Renal pelvis (tissue), 4 donors: ENCODE results near the gene MAMDC4. TPM values are rescaled to one million over a fixed set of nuclear protein-coding genes. Genes with fewer than 3 reads are reported as not detected.
"Not testable (repeated sequence)": the region's sequence is repeated elsewhere in the genome, so short reads cannot be mapped to it uniquely, and the experiment has no call there.

Experiments
- DNase-seq: peaks from one replicate; pipeline ENCODE4 v3.0.0-alpha.2; 2013
- polyA plus RNA-seq, 3 donors: library from polyadenylated mRNA; unstranded; fragments of 120-200 nt; gene quantifications; one replicate each; pipeline ENCODE4 v1.2.1, GENCODE V29; 2013; ENCODE audit not compliant: insufficient read length in 3 of 3

MAMDC4 gene
- polyA plus RNA-seq, 3 donors = 9.5 to 11.6 (median 10.0) TPM

DNA sequence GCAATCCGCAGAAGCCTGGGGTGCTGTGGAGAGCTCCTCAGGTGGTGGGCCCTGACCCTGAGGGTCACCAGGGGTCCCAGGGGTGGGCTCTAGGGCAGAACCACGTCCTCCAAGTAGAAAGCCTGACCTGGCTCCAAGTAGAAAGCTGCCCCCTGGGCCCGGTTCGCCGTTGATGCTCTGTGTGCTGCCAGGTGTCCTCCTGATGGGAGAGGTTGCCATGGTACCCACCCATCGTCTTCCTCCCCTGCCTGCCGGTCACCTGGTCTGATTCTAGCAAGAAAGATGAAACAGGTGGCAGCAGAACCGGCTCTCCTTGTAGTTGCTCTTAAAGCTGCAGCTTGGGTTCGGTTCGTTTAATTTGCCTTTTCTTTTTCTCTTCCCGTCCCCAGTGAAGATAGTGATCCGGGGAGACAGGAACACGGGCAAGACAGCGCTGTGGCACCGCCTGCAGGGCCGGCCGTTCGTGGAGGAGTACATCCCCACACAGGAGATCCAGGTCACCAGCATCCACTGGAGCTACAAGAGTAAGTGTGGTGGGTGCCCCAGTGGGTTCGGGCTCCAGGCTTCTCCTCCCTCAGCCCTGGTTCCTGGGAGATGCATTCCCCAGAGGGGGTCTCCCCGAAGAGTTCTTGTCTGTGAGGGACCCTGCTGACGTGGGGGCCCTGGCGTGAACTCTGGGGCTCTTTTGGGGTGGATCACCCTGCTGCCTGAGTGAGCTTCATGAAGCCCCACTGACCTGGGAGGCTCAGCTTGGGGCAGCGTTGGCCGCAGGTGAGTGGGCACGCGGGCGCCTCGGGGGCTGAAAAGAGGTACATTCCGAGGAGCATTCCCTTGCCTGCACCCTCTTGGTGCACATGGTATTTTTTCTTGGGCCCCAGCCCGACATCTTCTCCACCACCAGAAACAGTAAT lies 28.8 kb upstream of the MAMDC4 start:
- DNase-seq = no peak

DNA sequence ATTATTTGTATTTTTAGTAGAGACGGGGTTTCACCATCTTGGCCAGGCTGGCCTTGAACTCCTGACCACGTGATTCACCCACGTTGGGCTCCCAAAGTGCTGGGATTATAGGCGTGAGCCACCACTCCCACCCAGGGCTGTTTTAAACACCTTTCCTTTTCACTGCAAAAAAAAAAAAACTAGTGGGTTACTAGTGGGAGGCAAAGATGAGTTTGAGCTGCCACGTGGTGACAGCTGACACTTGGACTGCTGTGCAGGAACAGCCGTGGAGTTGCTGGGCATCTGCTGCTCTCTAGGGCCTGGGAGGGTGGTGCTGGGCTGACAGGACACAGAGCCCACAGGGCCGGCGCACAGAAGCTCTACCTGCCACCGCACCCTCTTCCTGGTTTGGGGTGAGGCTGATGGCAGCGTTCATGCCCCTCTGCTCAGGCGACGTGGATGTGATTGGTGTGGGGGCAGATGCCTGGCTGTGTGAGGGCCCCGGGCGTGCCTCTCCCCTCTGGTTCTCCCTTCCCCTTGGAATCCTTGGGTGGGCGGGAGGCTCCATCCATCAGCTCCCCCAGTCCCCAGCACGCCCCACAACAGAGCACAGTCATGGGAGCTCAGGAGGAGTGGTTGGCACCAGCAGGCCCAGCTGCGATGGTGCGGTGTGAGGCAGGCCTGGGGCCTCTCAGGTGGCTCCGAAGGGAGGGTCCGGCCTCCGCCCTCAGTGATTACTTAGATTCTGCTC lies 27.5 kb upstream of the MAMDC4 start:
- no peak for DNase-seq

DNA sequence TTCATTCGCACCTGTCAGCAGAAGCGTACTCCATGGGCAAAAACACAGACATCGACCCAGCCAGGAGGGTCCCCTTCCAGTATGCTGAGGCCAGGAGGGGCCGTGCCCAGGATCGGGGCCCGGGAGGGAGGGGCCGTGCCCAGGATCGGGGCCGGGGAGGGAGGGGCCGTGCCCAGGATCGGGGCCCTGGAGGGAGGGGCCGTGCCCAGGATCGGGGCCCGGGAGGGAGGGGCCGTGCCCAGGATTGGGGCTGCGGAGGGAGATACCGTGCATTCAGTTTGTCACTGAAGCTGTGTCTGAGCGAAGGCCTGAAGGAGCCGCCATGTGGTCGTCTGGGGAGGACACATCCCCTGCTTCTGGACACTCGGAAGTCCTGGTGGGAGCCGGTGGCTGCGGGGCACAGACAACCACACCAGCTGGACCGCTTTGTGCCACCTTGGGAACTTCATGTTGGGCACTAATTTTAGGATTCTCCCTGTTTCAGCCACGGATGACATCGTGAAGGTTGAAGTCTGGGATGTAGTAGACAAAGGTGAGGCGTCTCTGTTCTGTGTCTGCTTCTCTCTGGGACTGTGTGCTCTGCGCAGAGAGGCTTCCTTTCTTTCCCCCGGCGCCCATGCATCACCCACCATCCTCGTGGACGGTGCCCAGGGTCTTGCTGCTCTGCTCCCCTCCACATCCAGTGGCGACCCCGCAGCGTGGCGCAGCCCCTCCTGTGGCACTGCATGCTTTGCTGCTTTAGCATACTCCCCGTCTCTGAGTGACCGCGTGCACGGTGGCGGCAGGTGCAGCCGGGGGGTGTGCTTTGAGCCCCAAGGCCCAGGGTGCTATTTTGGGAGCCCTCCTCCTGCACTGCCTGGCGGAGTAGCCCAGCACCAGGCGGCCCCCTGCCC lies 26.6 kb upstream of the MAMDC4 start:
- no peak for DNase-seq

DNA sequence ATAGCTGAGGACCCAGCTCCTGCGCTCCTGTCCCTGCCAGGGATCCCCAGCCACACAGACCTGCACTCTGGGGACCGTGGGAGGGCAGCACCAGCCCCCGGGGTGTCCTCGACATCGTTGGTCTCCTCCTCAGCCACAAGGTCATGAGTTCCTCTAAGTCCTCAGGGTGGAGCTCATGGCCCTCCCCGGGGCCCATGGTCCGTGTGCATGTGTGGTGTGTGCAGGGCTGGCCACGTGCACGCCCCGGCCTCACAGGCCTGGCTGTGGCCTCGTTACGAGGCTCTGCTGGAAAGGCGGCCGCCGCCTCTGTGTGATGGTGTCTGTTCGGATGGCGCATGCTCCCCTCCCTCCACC lies 26.0 kb upstream of the MAMDC4 start:
- DNase-seq = no peak

DNA sequence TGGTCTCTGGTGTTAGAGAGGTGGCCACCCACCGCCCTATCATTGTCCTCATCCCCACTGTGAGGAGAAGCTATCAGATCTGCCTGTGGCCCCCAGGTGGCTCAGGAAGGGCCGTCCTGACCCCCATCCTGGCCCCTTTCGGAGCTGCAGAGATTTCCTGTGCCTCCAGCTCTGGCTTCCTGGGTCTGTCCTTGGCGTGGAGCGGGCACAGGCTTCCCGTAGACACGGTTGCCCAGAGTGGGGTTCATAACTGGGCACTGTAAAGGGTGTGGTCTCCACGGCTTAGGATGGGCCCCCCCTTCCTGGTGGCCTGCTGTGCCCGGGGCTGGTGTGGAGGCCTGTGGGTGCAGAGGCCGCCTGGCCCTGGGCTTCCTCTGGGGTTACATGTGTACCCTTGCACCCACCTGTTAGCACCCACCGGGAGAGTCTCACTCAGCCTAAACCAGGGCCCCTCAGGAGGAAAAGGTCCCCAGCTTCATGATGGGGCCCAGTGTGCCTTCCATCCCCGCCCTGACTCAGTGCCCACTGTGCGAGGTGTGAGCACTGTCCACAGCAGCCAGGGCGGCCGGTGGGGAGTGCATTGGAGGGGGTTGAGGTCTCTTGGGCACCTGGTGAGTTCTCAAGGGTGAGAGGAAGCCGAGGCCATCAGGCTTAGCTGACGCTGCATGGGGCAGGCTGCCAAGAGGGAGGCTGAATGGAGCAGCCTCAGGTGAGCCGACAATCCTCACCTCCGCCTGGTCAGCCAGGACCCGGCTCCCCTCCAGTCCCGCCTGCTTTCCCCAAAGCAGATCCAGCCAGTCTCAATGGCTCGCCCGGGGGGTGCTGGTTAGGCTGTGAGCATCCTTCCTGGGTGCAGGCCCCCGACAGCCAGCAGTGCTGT lies 25.2 kb upstream of the MAMDC4 start:
- no peak for DNase-seq

DNA sequence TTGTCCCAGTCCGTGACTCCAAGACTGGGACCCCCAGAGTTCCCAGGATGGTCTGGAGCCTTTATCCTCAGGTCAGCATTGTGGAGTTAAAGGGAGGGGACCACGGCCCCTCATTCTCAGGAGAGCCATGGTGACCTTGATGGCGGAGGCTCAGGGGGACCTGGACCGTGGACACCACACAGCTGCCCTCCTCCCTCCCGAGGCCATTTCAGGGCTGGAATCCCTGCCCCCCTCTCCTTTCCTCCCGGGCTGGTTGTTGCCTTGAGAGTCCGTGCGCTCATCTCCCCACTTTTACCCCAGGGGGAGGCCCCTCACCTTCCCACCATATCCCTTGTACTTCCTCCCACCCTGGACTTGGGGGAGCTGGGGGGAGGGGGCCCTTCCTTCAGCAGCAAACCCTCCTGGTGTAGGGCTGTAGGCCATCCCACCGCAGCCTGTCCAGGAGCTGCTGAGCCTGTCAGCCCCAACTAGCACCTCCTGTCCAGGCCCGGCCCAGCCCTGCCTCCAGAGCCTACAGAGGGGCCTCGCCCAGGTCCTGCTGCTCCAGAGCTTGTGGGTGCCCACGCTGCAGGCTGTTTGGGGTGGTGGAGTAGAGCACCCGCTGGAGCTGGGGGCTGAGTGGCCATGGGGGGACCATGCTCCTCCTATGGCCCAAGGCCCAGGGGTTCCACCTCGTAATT lies 24.2 kb upstream of the MAMDC4 start:
- DNase-seq = no peak

DNA sequence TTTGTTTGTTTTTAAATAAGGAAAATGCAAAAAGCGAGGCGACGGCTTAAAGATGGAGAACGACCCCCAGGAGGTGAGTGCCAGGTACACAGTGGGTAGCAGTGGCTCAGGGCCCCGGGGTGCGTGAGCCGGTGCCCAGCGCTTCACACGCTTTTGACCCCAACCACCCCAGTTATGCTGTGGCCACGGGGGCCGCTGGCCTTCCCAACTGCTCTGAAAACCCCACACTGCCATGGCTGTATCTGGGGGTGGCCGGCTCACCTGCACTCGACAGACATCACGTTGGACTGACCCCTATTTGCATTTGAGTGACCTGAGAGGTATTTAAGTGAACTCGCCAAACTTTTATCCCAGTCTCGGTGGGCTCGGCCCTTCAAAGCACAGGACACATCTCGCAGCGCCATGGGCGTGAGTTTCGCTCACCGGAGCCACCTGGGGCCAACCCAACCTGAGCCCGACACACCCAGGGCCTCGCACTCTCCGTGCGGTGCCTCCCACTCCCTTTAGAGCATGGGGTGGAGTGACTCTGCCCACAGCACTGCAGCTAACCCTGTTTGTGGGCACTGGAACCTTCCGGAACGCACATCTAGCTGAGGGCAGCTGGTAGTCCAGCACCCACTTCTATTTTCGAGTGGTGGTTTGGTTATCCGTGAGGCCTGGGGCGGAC lies 23.5 kb upstream of the MAMDC4 start:
- no peak for DNase-seq

DNA sequence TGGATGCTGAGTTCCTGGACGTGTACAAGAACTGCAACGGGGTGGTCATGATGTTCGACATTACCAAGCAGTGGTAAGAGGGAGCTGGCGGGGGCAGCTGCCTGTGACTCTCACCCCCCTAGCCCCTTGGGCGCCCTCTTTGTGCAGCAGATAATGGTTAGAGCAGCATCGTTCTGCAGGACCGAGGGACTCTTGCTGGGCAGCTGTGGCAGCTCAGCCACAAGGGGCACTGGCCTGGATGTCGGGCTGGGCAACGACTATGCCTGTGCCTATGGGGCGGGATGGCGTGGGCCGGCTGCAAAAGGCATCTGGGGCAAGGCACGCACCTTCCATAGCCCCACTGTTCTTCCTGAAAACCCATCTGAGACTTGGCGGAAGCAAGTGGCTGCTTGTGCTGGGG lies 22.7 kb upstream of the MAMDC4 start:
- DNase-seq = no peak

DNA sequence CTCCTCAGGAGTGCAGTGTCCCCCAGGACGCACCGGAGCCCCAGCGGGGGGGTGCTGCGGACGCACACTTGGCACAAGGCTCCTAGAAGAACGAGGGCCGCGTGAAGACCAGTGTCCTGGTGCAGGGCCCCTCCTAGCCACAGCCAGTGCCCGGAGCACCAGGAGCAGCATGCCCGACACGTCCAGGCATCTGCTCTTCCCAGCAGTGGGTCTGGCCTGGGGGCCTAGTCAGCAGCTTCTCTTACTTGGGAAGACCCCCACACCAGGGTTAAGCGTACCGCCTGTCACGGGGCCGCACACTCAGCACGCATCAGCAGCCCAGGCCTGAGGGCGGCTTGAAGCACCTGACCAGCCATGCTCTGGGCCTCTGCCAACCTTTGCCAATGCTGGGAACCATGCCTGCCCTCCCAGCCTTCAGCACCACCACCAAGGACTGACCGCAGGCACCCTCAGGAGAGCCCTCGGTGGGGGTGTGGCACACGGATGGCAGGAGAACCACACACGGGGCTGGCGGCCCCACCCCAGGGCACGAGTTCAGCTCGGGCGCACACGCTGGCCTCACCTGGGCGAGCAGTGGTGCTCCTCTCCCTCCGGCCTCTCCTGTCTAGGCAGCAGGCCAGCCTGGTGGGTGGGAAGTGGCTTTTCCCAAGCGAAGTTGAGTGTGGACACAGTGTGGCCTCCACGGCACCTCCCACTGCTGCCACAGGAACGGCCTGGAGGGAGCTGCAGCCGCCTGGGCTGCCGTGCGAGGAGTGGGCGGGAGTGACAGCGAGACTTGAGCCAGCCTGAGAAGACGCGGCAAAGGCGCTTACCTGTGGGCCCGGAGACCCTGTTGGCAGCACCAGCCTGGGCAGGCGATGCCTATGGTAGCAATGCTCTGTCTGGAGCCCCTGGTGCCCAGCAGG lies 21.9 kb upstream of the MAMDC4 start:
- no peak for DNase-seq

DNA sequence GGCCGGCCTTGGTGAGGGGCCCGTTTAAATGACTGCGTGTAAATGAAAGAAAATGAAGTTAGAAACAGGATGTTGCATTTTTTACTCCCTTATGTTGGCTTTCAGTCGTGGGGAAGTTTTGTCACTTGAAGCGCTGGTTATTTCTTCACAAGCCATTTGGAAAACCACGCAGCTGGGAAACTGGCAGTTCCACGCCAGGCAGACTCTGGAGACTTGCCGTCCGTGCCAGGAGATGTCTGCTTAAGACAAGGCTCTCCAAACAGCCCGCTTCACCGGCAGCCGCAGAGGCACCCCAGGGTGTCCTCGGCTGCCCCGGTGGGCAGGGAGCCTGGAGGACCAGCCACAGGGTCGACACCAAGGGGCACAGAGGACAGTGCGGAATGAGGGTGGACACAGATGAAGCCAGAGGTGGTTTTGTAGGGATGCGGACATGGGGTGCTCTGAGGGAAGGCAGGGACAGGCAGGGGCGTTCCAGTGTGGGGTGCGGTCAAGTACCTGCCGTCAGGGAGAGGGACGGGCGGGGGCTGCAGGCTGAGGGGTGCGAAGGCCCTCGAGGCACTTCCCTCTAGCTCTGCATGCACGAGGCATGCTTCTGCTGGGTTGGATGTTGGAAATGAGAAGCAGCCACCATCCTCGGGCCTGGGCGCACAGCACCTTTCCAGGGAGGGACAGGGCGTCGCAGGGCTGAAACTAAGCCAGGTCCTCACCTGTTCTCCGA lies 21.0 kb upstream of the MAMDC4 start:
- DNase-seq = no peak

DNA sequence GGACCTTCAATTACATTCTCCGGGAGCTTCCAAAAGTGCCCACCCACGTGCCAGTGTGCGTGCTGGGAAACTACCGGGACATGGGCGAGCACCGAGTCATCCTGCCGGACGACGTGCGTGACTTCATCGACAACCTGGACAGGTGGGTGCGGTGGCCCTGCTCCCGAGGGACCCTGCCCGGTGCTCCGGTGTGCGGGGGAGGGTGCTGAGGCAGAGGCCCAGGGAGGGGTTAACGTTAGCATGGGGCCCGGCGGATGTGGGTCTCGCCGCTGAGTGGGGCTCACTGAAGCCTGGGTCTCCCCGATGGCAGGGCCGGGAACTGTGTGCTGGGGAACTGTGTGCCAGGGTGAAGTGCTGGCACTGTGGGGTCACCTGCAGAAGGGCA lies 20.4 kb upstream of the MAMDC4 start:
- no peak for DNase-seq

DNA sequence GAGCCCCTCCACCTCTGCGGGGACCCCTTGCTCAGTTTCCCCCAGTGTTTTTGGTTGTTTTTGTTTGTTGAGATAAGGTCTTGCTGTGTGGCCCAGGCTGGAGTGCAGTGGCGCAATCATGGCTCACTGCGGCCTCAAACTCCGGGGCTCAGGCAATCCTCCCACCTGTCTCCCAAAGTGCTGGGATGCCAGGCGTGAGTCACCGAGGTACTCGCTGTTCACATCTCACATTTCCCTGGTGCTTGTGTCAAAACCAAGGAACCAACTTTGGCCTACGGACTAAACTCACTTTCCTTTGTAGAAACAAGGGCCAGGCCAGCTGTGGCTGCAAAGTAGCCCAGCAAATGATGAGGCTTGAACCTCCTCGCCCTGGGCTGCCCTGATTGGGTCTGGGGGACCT lies 19.6 kb upstream of the MAMDC4 start:
- no peak for DNase-seq

DNA sequence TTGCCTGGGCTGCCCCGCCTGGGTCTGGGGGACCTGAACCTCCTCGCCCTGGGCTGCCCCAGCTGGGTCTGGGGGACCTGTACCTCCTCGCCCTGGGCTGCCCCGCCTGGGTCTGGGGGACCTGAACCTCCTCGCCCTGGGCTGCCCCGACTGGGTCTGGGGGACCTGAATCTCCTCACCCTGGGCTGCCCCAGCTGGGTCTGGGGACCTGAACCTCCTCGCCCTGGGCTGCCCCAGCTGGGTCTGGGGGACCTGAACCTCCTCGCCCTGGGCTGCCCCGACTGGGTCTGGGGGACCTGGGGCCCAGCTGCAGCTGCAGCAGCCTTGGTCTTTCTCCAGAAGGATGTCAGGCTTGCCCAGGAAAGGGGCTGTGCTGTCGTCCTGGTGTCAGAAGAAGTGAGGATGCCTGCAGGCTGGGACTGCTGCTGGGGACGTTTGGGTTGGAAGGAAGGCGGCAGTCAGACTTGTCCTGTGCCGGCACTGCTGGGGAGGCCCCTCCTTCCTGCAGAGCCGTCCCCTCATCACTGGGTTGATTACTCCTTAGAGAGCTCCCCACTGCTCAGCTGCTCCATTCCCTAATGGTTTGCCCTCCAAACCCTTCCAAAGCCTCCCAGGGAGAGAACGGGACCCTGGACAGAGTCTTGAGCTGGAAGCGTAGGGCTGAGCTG lies 18.6 kb upstream of the MAMDC4 start:
- not testable (repeated sequence) for DNase-seq

DNA sequence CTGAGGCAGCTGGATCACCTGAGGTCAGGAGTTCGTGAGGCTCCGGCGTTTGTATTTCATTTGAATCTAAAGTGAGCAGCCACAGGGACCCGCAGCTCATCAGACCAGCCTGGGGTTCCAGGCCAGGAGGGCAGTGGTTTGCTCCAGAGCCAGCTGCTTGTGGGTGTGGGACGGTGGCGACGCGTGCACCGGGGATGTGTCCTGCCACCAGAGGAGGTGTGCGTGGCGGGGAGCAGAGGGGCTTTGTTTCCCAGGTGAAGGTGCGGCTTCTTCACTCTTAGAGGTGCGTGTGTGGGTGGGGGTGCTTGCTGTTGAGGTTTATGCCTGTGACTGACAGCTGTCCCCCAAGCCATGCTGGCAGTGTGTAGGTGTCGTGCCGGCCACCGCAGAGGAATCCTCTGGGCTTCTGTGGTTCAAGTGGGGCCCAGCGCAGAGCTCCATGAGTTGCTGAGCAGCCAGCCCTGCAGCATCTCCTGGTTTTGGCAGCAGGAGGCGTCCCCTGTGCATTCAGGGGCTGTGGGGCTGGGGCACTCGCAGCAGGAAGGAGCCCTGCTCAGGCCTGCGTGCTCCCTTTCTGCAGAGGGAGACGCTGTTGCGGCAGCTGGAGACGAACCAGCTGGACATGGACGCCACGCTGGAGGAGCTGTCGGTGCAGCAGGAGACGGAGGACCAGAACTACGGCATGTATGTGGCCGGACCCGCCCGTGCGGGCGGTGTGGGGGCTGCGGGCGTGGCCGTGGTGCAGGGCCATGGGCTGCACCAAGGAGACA lies 16.8 kb upstream of the MAMDC4 start:
- no peak for DNase-seq

DNA sequence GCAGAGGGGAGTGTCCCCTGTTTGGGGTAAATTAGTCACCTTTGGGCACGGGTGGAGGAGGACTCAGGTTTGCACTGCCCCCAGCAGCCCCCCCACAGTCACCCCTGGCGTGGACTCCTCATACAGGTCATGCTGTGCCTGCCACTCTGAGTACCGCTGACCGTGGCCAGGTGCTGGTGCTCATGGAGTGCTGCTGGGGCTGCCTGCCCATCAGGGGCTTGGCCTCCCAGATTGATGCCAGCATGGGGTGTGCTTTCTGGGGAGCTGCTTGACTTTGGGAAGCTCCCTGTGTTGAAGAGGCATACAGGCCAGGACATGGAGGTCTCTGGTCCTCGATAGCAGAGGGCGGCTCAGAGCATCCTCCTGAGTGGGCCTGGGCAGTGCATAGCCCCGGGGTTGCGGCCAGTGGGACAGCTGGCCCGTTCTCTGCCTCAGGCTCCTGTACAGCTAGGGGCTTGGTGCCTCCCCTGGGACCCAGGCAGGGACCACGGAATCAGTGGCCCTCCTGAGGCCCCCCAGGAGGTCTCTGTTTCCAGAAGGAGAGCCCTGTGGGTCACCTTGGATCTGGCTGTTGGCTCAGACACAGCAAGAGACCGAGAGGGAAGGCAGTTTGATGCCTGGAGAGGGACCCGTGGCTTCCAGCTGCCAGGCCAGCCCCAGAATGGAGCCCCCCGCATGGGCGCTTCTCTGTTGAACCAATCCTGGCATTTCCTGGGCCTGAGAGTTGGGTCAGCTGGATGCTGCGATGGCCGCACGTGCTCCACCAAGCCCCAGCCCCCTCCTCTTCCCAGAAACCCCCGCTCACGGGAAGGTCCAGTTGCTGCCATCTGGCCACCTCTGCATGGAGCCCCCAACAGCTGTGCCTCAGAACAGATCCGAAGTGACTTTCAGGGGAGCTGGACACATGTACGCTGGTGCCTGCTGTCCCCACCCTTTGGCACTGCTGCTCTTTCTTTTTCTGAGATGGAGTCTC lies 15.9 kb upstream of the MAMDC4 start:
- no peak for DNase-seq
